HCT116 (cell line): ENCODE results near the gene SPTBN4. TPM values are rescaled to one million over a fixed set of nuclear protein-coding genes. Genes with fewer than 3 reads are reported as not detected.

Source experiments
- ATAC-seq: fragments of 200-7000 bp; cut with Tn5 transposase; 2 replicates; pipeline ENCODE4 v1.9.1; 2020; ENCODE audit warnings: mild to moderate bottlenecking, moderate library complexity
- BruUV-seq: library from RNA; stranded (reverse); fragments of 400-500 nt; replicated peaks from 2 replicates; lab custom pipeline; 2021; lab: Mats Ljungman, UMichigan
- CTCF ChIA-PET: fragments of 300-600 bp; sonication (Branson Sonifier 250); formaldehyde crosslinking; loops from one replicate; lab custom pipeline; 2021; ENCODE audit warnings: antibody characterized with exemption; lab: Charles Lee
- POLR2A ChIA-PET: fragments of 300-600, 350-600 bp; sonication (Branson Sonifier 250); formaldehyde crosslinking; loops from one replicate; lab custom pipeline; 2021; ENCODE audit warnings: antibody characterized with exemption; lab: Charles Lee
- RAD21 ChIA-PET, 2 experiments: fragments of 300-600 bp; sonication (Branson Sonifier 250); formaldehyde crosslinking; loops; one replicate each; lab custom pipeline; 2023; ENCODE audit warnings: low total read pairs in 2 of 2; ENCODE audit not compliant: uncharacterized antibody in 2 of 2, unreplicated experiment in 2 of 2, low non-redundant PET in 1 of 2; lab: Charles Lee
- DNase-seq: peaks from one replicate; pipeline ENCODE4 v3.0.0-alpha.2; 2010; ENCODE audit warnings: low read depth, low spot score
- H2AFZ ChIP-seq: fragments of 200-600 bp; shearing (Covaris generic), sonication (generic); 2 replicates; pipeline ENCODE4 v1.6.1; 2017; ENCODE audit warnings: low read depth, mixed run types, mixed read lengths, antibody characterized with exemption, low read length; ENCODE audit not compliant: poor library complexity, severe bottlenecking
- H3K27ac ChIP-seq: 2 replicates; pipeline ENCODE4 v1.5.1; 2012; ENCODE audit warnings: low read depth, low read length
- H3K27me3 ChIP-seq: fragments of 200-600 bp; sonication (generic); 2 replicates; pipeline ENCODE4 v1.6.1; 2016; ENCODE audit warnings: mixed run types, low read length, mixed read lengths; ENCODE audit not compliant: insufficient read depth
- H3K36me3 ChIP-seq, 2 experiments: fragments of 200-500 bp in 1 of 2; fragments of 200-600 bp in 1 of 2; sonication (Bioruptor generic) in 1 of 2; sonication (generic) in 1 of 2; 2 replicates each; pipeline versions ENCODE4 v1.5.1 to v1.6.1; 2014 to 2016; ENCODE audit warnings: low read length in 2 of 2, inconsistent platforms in 1 of 2, mixed read lengths in 1 of 2, mixed run types in 1 of 2; ENCODE audit not compliant: insufficient read depth in 2 of 2, control insufficient read depth in 1 of 2
- H3K4me1 ChIP-seq, 2 experiments: fragments of 200-600 bp in 1 of 2; sonication (generic) in 1 of 2; 2 replicates each; pipeline versions ENCODE4 v1.5.1 to v1.6.1; 2012 to 2017; ENCODE audit warnings: low read length in 2 of 2, inconsistent platforms in 1 of 2, mild to moderate bottlenecking in 1 of 2, mixed read lengths in 1 of 2, mixed run types in 1 of 2, moderate library complexity in 1 of 2; ENCODE audit not compliant: insufficient read depth in 2 of 2, control insufficient read depth in 1 of 2
- H3K4me2 ChIP-seq: fragments of 200-600 bp; sonication (generic); 2 replicates; pipeline ENCODE4 v1.6.1; 2017; ENCODE audit warnings: mixed run types, low read length, mixed read lengths
- H3K4me3 ChIP-seq, 2 experiments: fragments of 200-600 bp in 1 of 2; sonication (generic) in 1 of 2; replicated peaks in 1 of 2; 2 replicates each; pipeline ENCODE4 v1.5.1; 2011 to 2016; ENCODE audit warnings: low read length in 2 of 2, control low read depth in 1 of 2, low read depth in 1 of 2, mild to moderate bottlenecking in 1 of 2, mixed read lengths in 1 of 2, mixed run types in 1 of 2
- H3K79me2 ChIP-seq: fragments of 200-600 bp; sonication (generic); 2 replicates; pipeline ENCODE4 v1.6.1; 2017; ENCODE audit warnings: mild to moderate bottlenecking, mixed run types, low read length, moderate library complexity, mixed read lengths; ENCODE audit not compliant: insufficient read depth
- H3K9ac ChIP-seq: fragments of 200-600 bp; sonication (generic); 2 replicates; pipeline ENCODE4 v1.6.1; 2016; ENCODE audit warnings: low read length, mixed read lengths
- H3K9me2 ChIP-seq: fragments of 200-600 bp; sonication (generic), shearing (Covaris generic); 2 replicates; pipeline ENCODE4 v1.6.1; 2017; ENCODE audit warnings: mixed run types, mild to moderate bottlenecking, moderate library complexity; ENCODE audit not compliant: insufficient read depth
- H3K9me3 ChIP-seq, 2 experiments: fragments of 200-500 bp in 1 of 2; fragments of 200-600 bp in 1 of 2; sonication (Bioruptor generic) in 1 of 2; sonication (generic) in 1 of 2; 2 replicates each; pipeline ENCODE4 v1.6.1; 2014 to 2017; ENCODE audit warnings: low read length in 2 of 2, mixed read lengths in 2 of 2, inconsistent platforms in 1 of 2, low read depth in 1 of 2, mild to moderate bottlenecking in 1 of 2, mixed run types in 1 of 2, moderate library complexity in 1 of 2; ENCODE audit not compliant: control insufficient read depth in 1 of 2, insufficient read depth in 1 of 2
- H4K20me1 ChIP-seq: fragments of 200-600 bp; sonication (generic), shearing (Covaris generic); 2 replicates; pipeline ENCODE4 v1.6.1; 2017; ENCODE audit warnings: mixed run types, mild to moderate bottlenecking, moderate library complexity; ENCODE audit not compliant: insufficient read depth
- EGR1 ChIP-seq: IDR thresholded peaks from 2 replicates; pipeline ENCODE4 v1.6.1; 2012; ENCODE audit warnings: low read depth
- EZH2 ChIP-seq: fragments of 200-600 bp; sonication (generic); IDR thresholded peaks from 2 replicates; pipeline ENCODE4 v1.6.1; 2017; ENCODE audit warnings: antibody characterized with exemption, mixed run types
- JUND ChIP-seq: IDR thresholded peaks from 2 replicates; pipeline ENCODE4 v1.6.1; 2012
- POLR2A ChIP-seq: IDR thresholded peaks from 2 replicates; pipeline ENCODE4 v1.7.0; 2011; ENCODE audit warnings: borderline replicate concordance; ENCODE audit not compliant: insufficient read depth, insufficient read length; ENCODE audit errors: extremely low read depth
- POLR2AphosphoS5 ChIP-seq: IDR thresholded peaks from 2 replicates; pipeline ENCODE4 v1.6.1; 2011; ENCODE audit warnings: mild to moderate bottlenecking, low read depth, low read length, moderate library complexity
- RAD21 ChIP-seq: IDR thresholded peaks from 2 replicates; pipeline ENCODE4 v1.6.1; 2012; ENCODE audit warnings: low read depth, mild to moderate bottlenecking
- SIN3A ChIP-seq: IDR thresholded peaks from 2 replicates; pipeline ENCODE4 v1.6.1; 2012; ENCODE audit warnings: low read depth
- SP1 ChIP-seq: IDR thresholded peaks from 2 replicates; pipeline ENCODE4 v1.6.1; 2012; ENCODE audit warnings: low read depth
- SRF ChIP-seq: IDR thresholded peaks from 2 replicates; pipeline ENCODE4 v1.6.1; 2012; ENCODE audit warnings: low read depth
- intact Hi-C: fragments of 100-400 bp; cut with micrococcal nuclease; formaldehyde crosslinking; loops from 2 replicates; pipeline ENCODE4 v1.10.0; 2022
- total RNA-seq: library from RNA; stranded (reverse); gene quantifications from one replicate; pipeline ENCODE4 v1.2.1, GENCODE V29; 2021; ENCODE audit not compliant: unreplicated experiment
- TF ChIP-seq, protein P1 (sequence below), 3 experiments: fragments of 200-600 bp in 1 of 3; sonication (generic) in 1 of 3; IDR thresholded peaks in 2 of 3; conservative IDR thresholded peaks in 1 of 3; 2 replicates each; pipeline ENCODE4 v1.5.1; 2012 to 2017; ENCODE audit warnings: low read depth in 2 of 3, low read length in 2 of 3, antibody characterized with exemption in 1 of 3, borderline replicate concordance in 1 of 3, control low read depth in 1 of 3, mild to moderate bottlenecking in 1 of 3, mixed read lengths in 1 of 3, mixed run types in 1 of 3, moderate library complexity in 1 of 3; ENCODE audit not compliant: insufficient read depth in 1 of 3

The SPTBN4 gene
- total RNA-seq, 1 experiment from 2014 or later: 4.6 TPM

DNA sequence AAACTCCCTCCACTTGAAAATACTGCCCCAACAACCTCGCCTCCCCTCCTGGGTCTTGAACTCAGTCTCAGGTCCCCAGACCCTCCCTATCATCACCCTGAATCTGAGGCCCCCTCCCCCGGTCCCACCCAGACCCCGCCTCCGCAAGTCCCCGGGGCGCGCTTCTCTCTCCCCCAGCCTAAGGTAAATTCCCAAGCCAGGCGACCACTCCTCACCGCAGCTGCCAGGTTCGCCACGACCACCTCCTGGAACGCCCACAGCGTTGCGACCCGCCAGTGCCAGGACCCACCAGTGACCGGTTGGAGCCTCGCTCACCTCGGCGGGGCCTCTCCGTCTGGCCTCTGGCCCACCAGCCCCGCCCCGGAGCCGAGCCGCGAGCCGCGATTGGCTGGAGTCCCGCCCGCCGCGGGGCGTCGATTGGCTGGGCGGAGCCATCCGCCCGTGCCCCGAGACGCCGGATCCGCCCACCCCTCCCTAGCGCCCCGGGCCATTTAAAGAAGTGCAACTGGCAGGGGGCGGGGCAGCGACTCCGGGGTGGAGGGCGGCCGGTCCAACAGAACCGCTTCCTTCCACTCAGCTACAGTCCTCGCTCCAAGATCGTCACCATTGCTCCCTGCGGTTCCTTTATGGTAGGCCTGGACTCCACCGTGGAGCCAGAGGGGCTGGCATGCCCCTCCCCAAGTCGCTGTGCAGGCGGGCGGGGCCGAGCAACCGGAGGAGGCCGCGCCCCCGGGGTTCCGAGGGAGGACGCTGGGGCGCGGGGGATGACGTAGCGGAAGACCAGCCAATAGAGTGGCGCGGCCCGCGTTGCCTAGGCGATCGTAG lies 22.6 kb upstream of the SPTBN4 start, which contains the start of gene SERTAD3:
SERTAD3 (minus strand) TSS at position 336 of the 825 bp plus-strand sequence. CDS start 2,255 bp downstream, outside the sequence.
- H3K9me3 ChIP-seq: no peaks in the 10 kb centered on the region
- H3K27ac ChIP-seq: peak within 1 kb of the TSS; percentile 97
- peak within 1 kb of the TSS; percentile 89 for H3K4me2 ChIP-seq
- peaks cover 21 to 31% of the 10 kb centered on the region in 2 experiments for H3K4me1 ChIP-seq
- TF ChIP-seq SP1 (peak; percentile 86), POLR2A (peak; percentile 71), SRF (peak; percentile 73; the same call in 1 of the 2 replicates), EZH2 (no peak), JUND (no peak), POLR2AphosphoS5 (peak; percentile 92), EGR1 (peak; percentile 77), SIN3A (peak; percentile 58; the same call in 1 of the 2 replicates)
- H4K20me1 ChIP-seq: no peaks in the 10 kb centered on the region
- ChIA-PET RAD21 (no interaction called here), CTCF (interaction anchor here (1.3 to 1.4 kb wide), 2 partner anchors 21 to 159 kb away, joined by 4 to 6 read pairs; partner anchors contain the start of gene BLVRB), POLR2A (interaction anchor here (1.1 to 3.1 kb wide), 6 partner anchors 9 to 26 kb away, joined by 3 to 24 read pairs (median 6); partner anchors contain the start of genes BLVRB and SERTAD1)
- peaks cover 19 to 20% of the 10 kb centered on the region in 2 experiments; a peak in 3 of 4 replicates for H3K36me3 ChIP-seq
- peaks cover 30% of the 10 kb centered on the region for H3K79me2 ChIP-seq
- H3K9me2 ChIP-seq: no peaks in the 10 kb centered on the region
- BruUV-seq: no TSS peak
- DNase-seq (peak; percentile 85), ATAC-seq (peak; percentile 75)
- H2AFZ ChIP-seq: peak within 1 kb of the TSS; percentile 85
- H3K4me3 ChIP-seq: peak within 1 kb of the TSS; percentile 71 to 100
- peak within 1 kb of the TSS; percentile 85 for H3K9ac ChIP-seq
- no peaks in the 10 kb centered on the region for H3K27me3 ChIP-seq
- intact Hi-C loops: loop anchor here (1.0 kb wide), 1 partner anchor 19 kb away; the partner anchor contains the start of gene SERTAD1

DNA sequence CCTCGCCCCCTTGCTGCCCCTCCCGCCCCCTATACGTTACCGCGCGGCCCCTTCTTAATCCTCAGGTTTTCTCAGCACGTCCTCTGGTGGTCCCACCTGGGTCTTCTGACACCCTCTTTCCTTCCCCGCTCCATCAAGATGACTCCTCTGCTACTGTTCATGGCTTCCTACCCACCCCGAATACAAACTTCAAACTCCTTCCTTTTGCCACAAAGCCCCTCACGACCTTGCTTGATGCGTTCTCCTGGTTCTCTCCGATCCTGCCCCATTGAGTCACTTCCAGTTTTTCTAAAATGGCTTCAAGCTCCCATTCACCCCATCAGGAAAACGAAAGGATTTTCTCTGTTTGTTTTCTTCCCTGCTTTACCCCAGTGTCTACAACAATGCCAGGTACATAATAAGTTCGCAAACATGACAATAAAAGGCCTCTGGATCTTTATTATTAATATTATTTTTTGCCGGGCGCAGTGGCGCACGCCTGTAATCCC lies 21.9 kb upstream of the SPTBN4 start:
- POLR2A ChIA-PET: interaction anchor here (1.1 to 3.1 kb wide), 4 partner anchors 8 to 21 kb away, joined by 4 to 24 read pairs (median 6); partner anchors contain the start of genes BLVRB and SERTAD1

More for the DNA sequence above, 21.9 kb upstream of the SPTBN4 start:
- Histone ChIP-seq H4K20me1 (no peaks in the 10 kb centered on the region), H3K4me3 (peak overlapping the region; percentile 49 to 71), H3K79me2 (peaks cover 30% of the 10 kb centered on the region), H3K9me3 (no peaks in the 10 kb centered on the region), H3K36me3 (peaks cover 19 to 20% of the 10 kb centered on the region in 2 experiments; a peak in 3 of 4 replicates), H3K9ac (peak overlapping the region; percentile 85), H3K4me1 (peaks cover 20 to 31% of the 10 kb centered on the region in 2 experiments), H3K27ac (peak overlapping the region; percentile 97), H2AFZ (no peak overlapping the region), H3K27me3 (no peaks in the 10 kb centered on the region), H3K4me2 (peak overlapping the region; percentile 89), H3K9me2 (no peaks in the 10 kb centered on the region)
- no peak for TF ChIP-seq SP1
- peak; percentile 39 for TF ChIP-seq RAD21
- TF ChIP-seq, protein P1, sequence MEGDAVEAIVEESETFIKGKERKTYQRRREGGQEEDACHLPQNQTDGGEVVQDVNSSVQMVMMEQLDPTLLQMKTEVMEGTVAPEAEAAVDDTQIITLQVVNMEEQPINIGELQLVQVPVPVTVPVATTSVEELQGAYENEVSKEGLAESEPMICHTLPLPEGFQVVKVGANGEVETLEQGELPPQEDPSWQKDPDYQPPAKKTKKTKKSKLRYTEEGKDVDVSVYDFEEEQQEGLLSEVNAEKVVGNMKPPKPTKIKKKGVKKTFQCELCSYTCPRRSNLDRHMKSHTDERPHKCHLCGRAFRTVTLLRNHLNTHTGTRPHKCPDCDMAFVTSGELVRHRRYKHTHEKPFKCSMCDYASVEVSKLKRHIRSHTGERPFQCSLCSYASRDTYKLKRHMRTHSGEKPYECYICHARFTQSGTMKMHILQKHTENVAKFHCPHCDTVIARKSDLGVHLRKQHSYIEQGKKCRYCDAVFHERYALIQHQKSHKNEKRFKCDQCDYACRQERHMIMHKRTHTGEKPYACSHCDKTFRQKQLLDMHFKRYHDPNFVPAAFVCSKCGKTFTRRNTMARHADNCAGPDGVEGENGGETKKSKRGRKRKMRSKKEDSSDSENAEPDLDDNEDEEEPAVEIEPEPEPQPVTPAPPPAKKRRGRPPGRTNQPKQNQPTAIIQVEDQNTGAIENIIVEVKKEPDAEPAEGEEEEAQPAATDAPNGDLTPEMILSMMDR (IDR thresholded peaks at IDR 0.05 in 2 of 3, conservative IDR thresholded peaks at IDR 0.05 in 1 of 3; ENCODE audit: borderline replicate concordance in 1 of 3, insufficient read depth in 1 of 3, low read depth in 2 of 3, low read length in 2 of 3): 0 out of 6 replicates have a peak, but pooled peaks of 1 of the 3 experiments have one; percentile 12
- no peak for TF ChIP-seq EZH2
- RAD21 ChIA-PET: no interaction called here
- TSS peak; percentile 92 for BruUV-seq
- DNase-seq: no peak
- intact Hi-C loops: no loop called here
- no peak for ATAC-seq
- CTCF ChIA-PET: no interaction called here
